ENCODE data around the gene MGAT3. TPM values are rescaled to one million over a fixed set of nuclear protein-coding genes. Genes with fewer than 3 reads are reported as not detected.

The MGAT3 gene
- total RNA-seq, 1 experiment from 2014 or later: 0.20 TPM

- ChIA-PET POLR2A (interaction anchor here (1.8 kb wide), 1 partner anchor 37 kb away, joined by 4 read pairs; the partner anchor contains the start of gene ATF4), CTCF (interaction anchor here (1.1 to 1.6 kb wide), 2 partner anchors 11 to 14 kb away, joined by 5 to 6 read pairs; no protein-coding TSS in a partner anchor), RAD21 (ENCODE audit: low non-redundant PET in 1 of 2, low total read pairs in 2 of 2, uncharacterized antibody in 2 of 2, unreplicated experiment in 2 of 2) (no interaction called here)
- Histone ChIP-seq H3K27me3 (ENCODE audit: insufficient read depth, low read length) (no peaks in the 10 kb centered on the region), H3K9me2 (ENCODE audit: insufficient read depth) (no peaks in the 10 kb centered on the region), H3K9me3 (ENCODE audit: control insufficient read depth in 1 of 2, insufficient read depth in 1 of 2, low read depth in 1 of 2, low read length in 2 of 2) (no peaks in the 10 kb centered on the region), H3K79me2 (ENCODE audit: insufficient read depth, low read length) (no peaks in the 10 kb centered on the region), H3K4me1 (ENCODE audit: control insufficient read depth in 1 of 2, insufficient read depth in 2 of 2, low read length in 2 of 2) (no peaks in the 10 kb centered on the region), H4K20me1 (ENCODE audit: insufficient read depth) (no peaks in the 10 kb centered on the region), H3K36me3 (ENCODE audit: control insufficient read depth in 1 of 2, insufficient read depth in 2 of 2, low read length in 2 of 2) (no peaks in the 10 kb centered on the region), H3K4me2 (ENCODE audit: low read length) (no peak overlapping the region), H3K4me3 (replicated peaks in 1 of 2; ENCODE audit: low read depth in 1 of 2, low read length in 2 of 2) (no peak overlapping the region), H3K27ac (ENCODE audit: low read depth, low read length) (no peak overlapping the region), H3K9ac (ENCODE audit: low read length) (no peak overlapping the region), H2AFZ (ENCODE audit: low read depth, low read length, poor library complexity, severe bottlenecking) (no peak overlapping the region)
- intact Hi-C loops (cut with micrococcal nuclease): no loop called here
- DNase-seq (ENCODE audit: low read depth, low spot score) (no peak), ATAC-seq (no peak)
- no TSS peak for BruUV-seq (replicated peaks)
- TF ChIP-seq, protein P1, sequence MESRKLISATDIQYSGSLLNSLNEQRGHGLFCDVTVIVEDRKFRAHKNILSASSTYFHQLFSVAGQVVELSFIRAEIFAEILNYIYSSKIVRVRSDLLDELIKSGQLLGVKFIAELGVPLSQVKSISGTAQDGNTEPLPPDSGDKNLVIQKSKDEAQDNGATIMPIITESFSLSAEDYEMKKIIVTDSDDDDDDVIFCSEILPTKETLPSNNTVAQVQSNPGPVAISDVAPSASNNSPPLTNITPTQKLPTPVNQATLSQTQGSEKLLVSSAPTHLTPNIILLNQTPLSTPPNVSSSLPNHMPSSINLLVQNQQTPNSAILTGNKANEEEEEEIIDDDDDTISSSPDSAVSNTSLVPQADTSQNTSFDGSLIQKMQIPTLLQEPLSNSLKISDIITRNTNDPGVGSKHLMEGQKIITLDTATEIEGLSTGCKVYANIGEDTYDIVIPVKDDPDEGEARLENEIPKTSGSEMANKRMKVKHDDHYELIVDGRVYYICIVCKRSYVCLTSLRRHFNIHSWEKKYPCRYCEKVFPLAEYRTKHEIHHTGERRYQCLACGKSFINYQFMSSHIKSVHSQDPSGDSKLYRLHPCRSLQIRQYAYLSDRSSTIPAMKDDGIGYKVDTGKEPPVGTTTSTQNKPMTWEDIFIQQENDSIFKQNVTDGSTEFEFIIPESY (IDR thresholded peaks at IDR 0.05; ENCODE audit: extremely low read depth, insufficient replicate concordance, low read length): no peak
- TF ChIP-seq EGR1 (IDR thresholded peaks at IDR 0.05; ENCODE audit: low read depth): no peak
- no peak for TF ChIP-seq ZNF274 (IDR thresholded peaks at IDR 0.05; ENCODE audit: low read depth, low read length)
- TF ChIP-seq SIN3A (IDR thresholded peaks at IDR 0.05; ENCODE audit: low read depth): no peak
- no peak for TF ChIP-seq YY1 (IDR thresholded peaks at IDR 0.05; ENCODE audit: extremely low read depth, insufficient replicate concordance, low read depth, low read length)
- no peak for TF ChIP-seq ATF3 (IDR thresholded peaks at IDR 0.05)
- TF ChIP-seq TCF7L2 (IDR thresholded peaks at IDR 0.05; ENCODE audit: borderline replicate concordance, extremely low read depth, insufficient read depth, insufficient read length): no peak
- TF ChIP-seq CBX3 (IDR thresholded peaks at IDR 0.05; ENCODE audit: low read depth): no peak
Observed at GRCh38 chr22:39482768-39483167, 26.0 kb downstream of the MGAT3 start.

All from HCT116 (cell line).